BLaER1 (cell line): Measurements from ENCODE around the gene KIRREL3.

Experiments
- H3K27ac ChIP-seq: shearing (Covaris generic); formaldehyde crosslinking; 2 replicates; pipeline ENCODE4 v1.8.1; 2022
- H3K27me3 ChIP-seq: shearing (Covaris generic); formaldehyde crosslinking; 2 replicates; pipeline ENCODE4 v1.8.1; 2022
- H3K36me3 ChIP-seq: shearing (Covaris generic); formaldehyde crosslinking; 2 replicates; pipeline ENCODE4 v1.8.1; 2022
- H3K4me1 ChIP-seq: shearing (Covaris generic); formaldehyde crosslinking; 2 replicates; pipeline ENCODE4 v1.8.1; 2022
- H3K4me2 ChIP-seq: shearing (Covaris generic); formaldehyde crosslinking; 2 replicates; pipeline ENCODE4 v1.8.1; 2022
- H3K4me3 ChIP-seq: shearing (Covaris generic); formaldehyde crosslinking; 2 replicates; pipeline ENCODE4 v1.8.1; 2022
- H3K9ac ChIP-seq: shearing (Covaris generic); formaldehyde crosslinking; 2 replicates; pipeline ENCODE4 v1.8.1; 2022
- H3K9me3 ChIP-seq: shearing (Covaris generic); formaldehyde crosslinking; 2 replicates; pipeline ENCODE4 v1.8.1; 2022
- H4K20me1 ChIP-seq: shearing (Covaris generic); formaldehyde crosslinking; 2 replicates; pipeline ENCODE4 v1.8.1; 2022
- Cebpa-rat ChIP-seq: shearing (Covaris generic); IDR thresholded peaks from 2 replicates; pipeline ENCODE4 v1.8.1; 2022

The KIRREL3 gene

DNA sequence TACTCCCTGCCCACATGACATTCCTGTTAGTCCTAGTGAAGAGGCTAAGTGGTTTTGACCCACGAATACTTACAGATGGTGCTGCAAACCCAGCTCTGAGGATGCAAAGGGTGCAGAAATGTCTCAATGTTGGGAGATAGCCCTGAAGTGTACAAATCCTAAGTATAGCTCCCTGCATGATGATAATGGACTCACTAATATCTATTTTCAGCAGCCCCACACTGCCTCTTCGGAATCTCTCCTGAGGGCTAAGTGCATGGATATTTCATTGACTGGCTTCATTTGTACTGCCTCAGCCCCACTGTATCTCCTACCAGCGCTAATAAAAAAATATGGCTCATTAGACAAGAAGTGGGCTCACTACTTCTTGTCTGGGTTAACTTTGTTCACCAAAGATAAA lies 114.5 kb downstream of the KIRREL3 start:
- H3K27me3 ChIP-seq, result no peaks in the 10 kb centered on the region
- no peak overlapping the region for H3K4me2 ChIP-seq
- H3K27ac ChIP-seq, result no peak overlapping the region
- H4K20me1 ChIP-seq, result no peaks in the 10 kb centered on the region
- no peaks in the 10 kb centered on the region for H3K4me1 ChIP-seq
- no peaks in the 10 kb centered on the region for H3K9me3 ChIP-seq
- no peaks in the 10 kb centered on the region for H3K36me3 ChIP-seq
- no peak for TF ChIP-seq Cebpa-rat
- no peak overlapping the region for H3K9ac ChIP-seq
- H3K4me3 ChIP-seq, result no peak overlapping the region

DNA sequence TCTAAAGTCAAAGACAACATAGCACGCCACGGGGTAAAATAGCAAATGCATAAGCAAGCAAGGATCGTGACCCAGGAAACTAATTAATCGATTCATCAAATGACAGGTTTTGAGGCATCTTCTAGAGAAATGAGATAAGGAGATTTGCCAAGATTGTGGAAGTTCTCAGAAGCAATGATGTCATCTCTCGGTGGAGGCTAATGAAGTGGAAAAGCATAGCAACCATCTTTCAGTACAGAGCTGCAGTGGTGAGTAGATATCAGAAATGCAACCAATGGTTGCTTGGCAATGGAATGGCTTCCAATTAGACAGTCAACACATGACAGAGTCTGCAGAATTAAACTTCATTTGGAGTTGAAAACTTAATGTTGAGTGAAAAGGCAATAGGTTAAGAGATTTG lies 116.0 kb downstream of the KIRREL3 start:
- TF ChIP-seq Cebpa-rat, result no peak
- Histone ChIP-seq H3K4me3 (no peak overlapping the region), H3K4me1 (no peaks in the 10 kb centered on the region), H3K27ac (no peak overlapping the region), H3K36me3 (no peaks in the 10 kb centered on the region), H3K4me2 (no peak overlapping the region), H3K27me3 (no peaks in the 10 kb centered on the region), H4K20me1 (no peaks in the 10 kb centered on the region), H3K9ac (no peak overlapping the region), H3K9me3 (no peaks in the 10 kb centered on the region)

DNA sequence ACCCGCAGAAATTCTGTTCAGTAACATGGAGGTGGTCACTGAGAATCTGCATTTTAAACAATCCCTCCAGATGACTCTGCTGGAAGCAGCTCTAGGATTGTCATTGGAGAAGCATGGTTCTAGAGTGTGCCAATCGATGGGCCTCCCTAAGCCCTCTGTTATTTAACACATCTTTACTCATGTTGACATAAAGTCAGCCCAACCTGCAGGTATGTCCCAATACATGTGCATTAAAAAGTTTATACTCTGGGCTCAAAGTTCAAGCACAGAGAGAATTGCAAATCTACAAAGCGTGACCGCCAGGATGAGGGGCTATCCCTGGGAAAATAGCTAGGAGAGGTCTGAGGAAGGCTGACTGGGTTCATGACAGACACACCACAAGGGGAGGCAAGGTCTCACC lies 116.4 kb downstream of the KIRREL3 start:
- H3K4me2 ChIP-seq, result no peak overlapping the region
- TF ChIP-seq Cebpa-rat, result no peak

DNA sequence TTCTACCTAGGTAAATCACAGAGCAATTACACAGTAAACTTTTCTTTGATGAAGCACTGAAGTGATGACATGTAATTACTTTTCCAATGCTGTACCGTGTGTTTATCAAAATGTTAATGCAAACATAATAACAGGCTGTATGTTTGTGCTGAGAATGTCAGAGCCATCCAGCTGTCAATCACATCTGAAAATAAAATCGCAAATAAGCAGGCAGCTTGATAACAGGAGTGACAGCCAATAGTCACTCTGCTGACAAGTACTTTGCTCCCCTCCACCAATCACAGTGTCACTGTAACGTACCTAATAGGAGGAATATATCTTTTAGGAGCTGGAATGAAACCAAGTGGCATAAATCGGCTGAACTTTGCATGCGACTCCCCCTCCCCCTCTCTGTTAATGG lies 119.7 kb downstream of the KIRREL3 start:
- H3K9ac ChIP-seq, result no peak overlapping the region
- H3K27ac ChIP-seq, result no peak overlapping the region
- no peak for TF ChIP-seq Cebpa-rat

More for the DNA sequence above, 116.4 kb downstream of the KIRREL3 start:
- Histone ChIP-seq H3K36me3 (no peaks in the 10 kb centered on the region), H3K4me3 (no peak overlapping the region), H3K9me3 (no peaks in the 10 kb centered on the region), H3K27me3 (no peaks in the 10 kb centered on the region), H3K27ac (no peak overlapping the region), H3K9ac (no peak overlapping the region), H4K20me1 (no peaks in the 10 kb centered on the region), H3K4me1 (no peaks in the 10 kb centered on the region)

DNA sequence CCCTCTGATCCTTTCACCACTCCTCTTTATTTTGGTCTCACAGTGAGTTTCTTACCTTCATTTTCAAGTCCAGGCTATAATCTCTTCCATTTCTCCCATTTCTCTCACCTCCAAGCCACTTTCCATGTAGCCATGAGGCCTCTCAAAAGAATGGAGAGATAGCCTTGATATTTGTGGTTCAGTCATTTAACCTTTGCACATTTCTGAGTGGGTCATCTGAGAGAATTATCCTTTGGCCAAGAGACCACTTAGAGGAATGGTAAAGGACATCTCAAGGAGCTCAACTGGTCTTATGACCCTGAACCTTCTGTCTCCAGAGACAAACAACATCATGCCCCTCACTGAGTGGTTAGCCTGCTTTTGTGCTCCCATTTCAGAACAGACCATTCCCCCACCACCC lies 121.1 kb downstream of the KIRREL3 start:
- Histone ChIP-seq H3K4me3 (no peak overlapping the region), H3K27ac (no peak overlapping the region), H3K36me3 (no peaks in the 10 kb centered on the region), H3K27me3 (no peaks in the 10 kb centered on the region), H4K20me1 (no peaks in the 10 kb centered on the region), H3K4me1 (no peaks in the 10 kb centered on the region), H3K4me2 (no peak overlapping the region), H3K9ac (no peak overlapping the region), H3K9me3 (no peaks in the 10 kb centered on the region)
- TF ChIP-seq Cebpa-rat, result no peak

More for the DNA sequence above, 119.7 kb downstream of the KIRREL3 start:
- Histone ChIP-seq H3K9me3 (no peaks in the 10 kb centered on the region), H3K4me1 (no peaks in the 10 kb centered on the region), H3K4me3 (no peak overlapping the region), H3K27me3 (no peaks in the 10 kb centered on the region), H4K20me1 (no peaks in the 10 kb centered on the region), H3K4me2 (no peak overlapping the region), H3K36me3 (no peaks in the 10 kb centered on the region)

DNA sequence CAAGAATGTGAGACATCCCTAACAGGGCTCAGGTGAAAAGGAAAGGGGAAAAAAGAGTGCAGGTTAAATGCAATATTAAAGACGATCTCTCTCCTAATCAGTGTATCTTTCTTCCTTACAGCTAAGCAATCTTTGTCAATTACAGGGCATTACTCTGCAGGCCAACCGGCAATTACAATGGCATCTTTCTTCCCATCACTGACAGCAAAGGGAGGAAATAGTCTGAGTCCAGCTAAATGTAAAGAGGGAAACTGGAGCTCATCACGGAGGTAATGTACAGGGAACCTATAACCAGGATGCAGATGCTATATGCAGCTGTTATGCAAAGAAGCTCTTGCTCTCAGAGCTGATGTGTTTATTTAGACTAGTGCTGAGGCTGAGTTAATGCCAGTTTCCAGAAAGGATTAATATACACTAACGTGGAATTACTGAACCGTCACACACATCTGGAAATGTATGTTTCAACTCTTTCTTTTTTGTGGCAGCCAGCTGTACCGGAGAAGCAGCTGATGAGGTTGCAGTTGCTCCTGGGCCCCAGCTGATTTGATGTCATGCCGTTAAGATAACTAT lies 121.6 kb downstream of the KIRREL3 start:
- H3K9me3 ChIP-seq, result no peaks in the 10 kb centered on the region
- H3K4me1 ChIP-seq, result no peaks in the 10 kb centered on the region
- no peak overlapping the region for H3K9ac ChIP-seq
- no peaks in the 10 kb centered on the region for H3K27me3 ChIP-seq
- H3K36me3 ChIP-seq, result no peaks in the 10 kb centered on the region
- TF ChIP-seq Cebpa-rat, result no peak
- no peaks in the 10 kb centered on the region for H4K20me1 ChIP-seq
- H3K4me2 ChIP-seq, result no peak overlapping the region
- H3K4me3 ChIP-seq, result no peak overlapping the region
- H3K27ac ChIP-seq, result no peak overlapping the region

DNA sequence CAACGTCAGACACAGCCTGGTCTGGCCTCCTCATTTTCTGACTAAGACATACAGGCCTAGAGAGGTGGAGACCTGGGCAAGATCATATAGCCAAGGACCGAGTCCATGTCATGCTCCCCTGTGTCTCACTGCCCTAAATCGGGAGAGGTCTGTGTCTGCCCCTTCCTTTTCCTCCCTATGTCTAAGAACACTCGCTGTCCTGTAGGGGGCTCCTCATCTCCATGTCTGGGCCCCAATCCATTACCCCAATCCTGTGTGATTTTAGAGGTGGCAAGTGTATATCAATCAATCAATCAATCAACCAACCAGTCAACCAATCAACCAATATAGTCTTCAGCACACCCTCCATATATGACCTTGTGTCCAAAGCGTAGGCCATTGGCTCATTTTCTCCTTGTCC lies 125.7 kb downstream of the KIRREL3 start:
- H3K27me3 ChIP-seq, result no peaks in the 10 kb centered on the region
- H3K4me1 ChIP-seq, result no peaks in the 10 kb centered on the region

DNA sequence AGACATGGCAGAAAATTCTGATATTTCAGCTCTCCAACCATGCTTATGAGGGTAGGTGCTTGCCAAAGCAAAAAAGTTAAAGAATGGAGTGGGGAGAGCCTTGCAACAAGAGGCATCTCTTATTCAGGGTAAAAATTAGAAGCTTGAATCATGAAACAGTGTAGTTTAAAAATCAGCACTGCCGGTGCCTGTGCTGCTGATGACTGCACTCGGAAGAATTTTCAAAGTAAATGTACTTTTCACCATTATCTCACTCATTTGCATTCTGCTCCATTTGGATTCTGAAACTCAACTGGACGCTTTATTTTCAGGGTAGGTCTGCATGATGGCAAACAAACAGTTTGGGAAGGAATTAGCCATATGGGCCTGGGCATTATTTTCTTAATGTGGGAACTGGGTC lies 126.3 kb downstream of the KIRREL3 start:
- Histone ChIP-seq H3K9ac (no peak overlapping the region), H3K36me3 (no peaks in the 10 kb centered on the region), H4K20me1 (no peaks in the 10 kb centered on the region), H3K4me3 (no peak overlapping the region), H3K27ac (no peak overlapping the region), H3K9me3 (peaks cover 18% of the 10 kb centered on the region), H3K27me3 (no peaks in the 10 kb centered on the region), H3K4me2 (no peak overlapping the region), H3K4me1 (no peaks in the 10 kb centered on the region)
- no peak for TF ChIP-seq Cebpa-rat

More for the DNA sequence above, 125.7 kb downstream of the KIRREL3 start:
- Histone ChIP-seq H3K36me3 (no peaks in the 10 kb centered on the region), H3K9ac (no peak overlapping the region), H3K4me2 (no peak overlapping the region), H3K27ac (no peak overlapping the region), H4K20me1 (no peaks in the 10 kb centered on the region), H3K4me3 (no peak overlapping the region), H3K9me3 (peaks cover 18% of the 10 kb centered on the region)
- TF ChIP-seq Cebpa-rat, result no peak

DNA sequence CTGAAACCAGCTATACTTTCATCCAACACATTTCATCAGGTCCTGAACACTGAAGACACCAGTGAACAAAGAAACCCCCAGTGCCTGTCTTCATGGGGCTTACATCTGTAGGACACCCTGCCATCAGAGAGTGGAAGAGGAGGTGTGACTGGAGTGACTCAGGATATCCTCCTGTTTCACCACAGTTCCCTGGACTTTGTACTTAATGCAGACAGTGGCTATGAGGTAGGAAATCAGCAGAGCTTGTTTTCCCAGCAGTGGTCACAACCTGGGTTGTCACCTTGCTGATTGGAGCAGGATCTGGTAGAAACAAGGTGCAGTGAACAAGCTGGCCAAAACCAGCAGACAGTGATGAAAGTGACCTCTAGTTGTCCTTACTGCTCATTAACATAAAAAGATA lies 128.8 kb downstream of the KIRREL3 start:
- H3K4me2 ChIP-seq, result no peak overlapping the region
- no peaks in the 10 kb centered on the region for H4K20me1 ChIP-seq

DNA sequence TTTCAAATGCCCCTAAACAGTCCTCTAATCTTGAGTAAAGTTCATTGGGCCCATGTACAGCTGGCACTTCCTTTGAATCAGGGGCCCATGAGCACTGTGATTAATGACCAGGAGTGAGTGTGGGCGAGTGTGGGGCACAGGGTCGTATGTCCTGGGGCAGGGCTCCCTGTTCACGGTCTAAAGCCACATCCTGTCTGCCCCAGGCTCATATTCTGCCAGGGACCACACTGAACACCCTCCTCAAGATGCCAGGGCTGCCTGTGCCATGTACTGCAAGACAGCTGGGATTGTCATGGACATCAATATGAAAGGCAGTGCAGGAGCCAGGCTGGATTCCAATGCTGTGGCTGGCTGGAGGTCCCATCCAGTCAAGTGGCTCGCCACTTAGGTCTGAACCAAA lies 130.5 kb downstream of the KIRREL3 start:
- Histone ChIP-seq H3K36me3 (no peaks in the 10 kb centered on the region), H3K27ac (no peak overlapping the region), H3K9ac (no peak overlapping the region), H3K4me2 (no peak overlapping the region), H3K9me3 (peaks cover 18% of the 10 kb centered on the region), H3K27me3 (no peaks in the 10 kb centered on the region), H4K20me1 (no peaks in the 10 kb centered on the region), H3K4me1 (no peaks in the 10 kb centered on the region), H3K4me3 (no peak overlapping the region)
- TF ChIP-seq Cebpa-rat, result no peak

More for the DNA sequence above, 128.8 kb downstream of the KIRREL3 start:
- H3K36me3 ChIP-seq, result no peaks in the 10 kb centered on the region
- no peak overlapping the region for H3K27ac ChIP-seq
- no peak for TF ChIP-seq Cebpa-rat
- no peak overlapping the region for H3K9ac ChIP-seq
- H3K9me3 ChIP-seq, result peaks cover 18% of the 10 kb centered on the region
- H3K4me3 ChIP-seq, result no peak overlapping the region
- no peaks in the 10 kb centered on the region for H3K27me3 ChIP-seq
- H3K4me1 ChIP-seq, result no peaks in the 10 kb centered on the region

DNA sequence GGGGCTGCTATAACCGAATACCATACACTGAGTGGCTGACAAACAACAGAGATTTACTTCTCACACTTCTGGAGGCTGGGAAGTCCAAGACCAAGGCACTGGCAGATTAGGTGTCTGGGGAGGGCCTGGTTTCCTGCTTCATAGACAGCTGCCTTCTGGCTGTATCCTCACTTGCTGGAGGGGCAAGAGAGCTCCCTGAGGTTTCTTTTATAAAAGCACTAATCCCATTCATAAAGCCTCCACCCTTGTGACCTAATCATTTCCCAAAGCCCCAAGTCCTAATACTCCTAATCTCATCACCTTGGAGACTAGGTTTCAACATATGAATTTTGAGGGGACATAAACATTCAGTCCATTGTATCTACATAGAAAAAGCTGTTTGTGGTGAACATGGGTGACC lies 131.8 kb downstream of the KIRREL3 start:
- Histone ChIP-seq H3K36me3 (no peaks in the 10 kb centered on the region), H4K20me1 (no peaks in the 10 kb centered on the region), H3K27ac (no peak overlapping the region), H3K27me3 (no peaks in the 10 kb centered on the region), H3K4me3 (no peak overlapping the region), H3K9ac (no peak overlapping the region), H3K9me3 (peaks cover 18% of the 10 kb centered on the region), H3K4me2 (no peak overlapping the region), H3K4me1 (no peaks in the 10 kb centered on the region)
- no peak for TF ChIP-seq Cebpa-rat
